ENCODE results near the gene EPPIN.
"Not testable (repeated sequence)": the region's sequence is repeated elsewhere in the genome, so short reads cannot be mapped to it uniquely, and the experiment has no call there.

The EPPIN gene

DNA sequence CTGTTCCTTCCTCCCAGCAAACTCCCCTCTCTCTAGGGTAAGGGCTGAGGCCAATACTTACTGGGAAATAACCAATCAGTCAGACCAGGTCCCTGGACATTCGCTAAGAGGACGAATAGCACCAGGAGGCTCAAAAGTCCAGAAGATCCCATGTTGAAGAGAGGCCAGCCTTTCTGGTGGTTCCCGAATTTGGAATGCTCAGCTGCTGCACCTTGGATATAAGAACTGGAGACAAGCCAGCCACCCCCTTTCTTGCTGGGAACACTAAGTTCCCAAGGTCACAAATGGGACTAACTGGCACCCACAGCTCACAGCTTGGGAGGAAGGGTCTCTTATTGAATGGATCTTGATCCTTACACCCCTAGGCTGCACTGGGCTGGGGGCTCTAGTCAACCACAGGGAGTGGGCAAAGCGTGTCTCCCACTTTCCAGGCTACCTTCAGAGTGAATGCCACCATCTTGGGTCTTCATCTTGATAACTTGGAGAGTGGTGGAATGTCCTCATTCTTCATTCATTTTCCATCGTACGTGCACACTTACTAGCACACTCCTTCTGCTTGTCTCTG lies at the start of gene EPPIN:
TSS of gene EPPIN (minus strand) at position 196 of the 565 bp plus-strand sequence. CDS start at position 152, 44 bp downstream.
- no peak for DNase-seq (ENCODE audit: low read depth)

DNA sequence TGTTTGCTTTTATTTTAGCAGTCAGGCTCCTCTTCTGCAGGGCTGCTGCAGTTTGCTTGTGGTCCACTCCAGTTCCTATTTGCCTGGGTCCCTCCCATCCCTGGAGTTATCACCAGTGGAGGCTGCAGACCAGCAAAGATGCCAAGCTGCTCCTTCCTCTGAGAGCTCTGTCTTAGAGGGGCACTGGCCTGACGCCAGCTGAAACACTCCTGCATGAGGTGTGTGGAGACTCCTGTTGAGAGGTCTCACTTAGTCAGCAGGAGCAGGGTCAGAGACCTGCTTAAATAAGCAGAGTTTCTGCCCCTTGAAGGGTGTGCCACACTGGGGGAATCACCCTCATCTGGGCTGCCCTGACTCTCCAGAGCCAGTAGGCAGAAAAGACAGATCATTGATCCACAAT lies 48.0 kb upstream of the EPPIN start:
- DNase-seq (ENCODE audit: low read depth) = no peak

DNA sequence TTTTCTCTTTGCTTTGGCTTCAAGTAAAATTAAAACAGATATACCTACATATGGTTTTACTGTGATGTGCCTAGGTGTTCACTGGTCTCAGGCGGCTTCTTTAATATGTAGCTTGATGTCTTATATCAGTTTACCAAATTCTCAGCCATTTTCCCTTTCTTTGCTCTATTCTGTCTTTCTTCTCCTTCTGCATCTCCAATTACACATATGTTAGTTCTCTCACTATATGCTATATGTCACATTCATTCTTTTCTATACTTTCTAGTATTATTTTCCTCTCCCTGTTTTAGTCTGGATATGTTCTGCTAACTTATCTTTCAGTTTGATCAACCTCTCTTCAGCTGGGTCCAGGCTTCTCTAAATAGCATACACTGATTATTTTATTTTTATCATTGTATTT lies 46.3 kb upstream of the EPPIN start:
- DNase-seq (ENCODE audit: low read depth) = no peak

DNA sequence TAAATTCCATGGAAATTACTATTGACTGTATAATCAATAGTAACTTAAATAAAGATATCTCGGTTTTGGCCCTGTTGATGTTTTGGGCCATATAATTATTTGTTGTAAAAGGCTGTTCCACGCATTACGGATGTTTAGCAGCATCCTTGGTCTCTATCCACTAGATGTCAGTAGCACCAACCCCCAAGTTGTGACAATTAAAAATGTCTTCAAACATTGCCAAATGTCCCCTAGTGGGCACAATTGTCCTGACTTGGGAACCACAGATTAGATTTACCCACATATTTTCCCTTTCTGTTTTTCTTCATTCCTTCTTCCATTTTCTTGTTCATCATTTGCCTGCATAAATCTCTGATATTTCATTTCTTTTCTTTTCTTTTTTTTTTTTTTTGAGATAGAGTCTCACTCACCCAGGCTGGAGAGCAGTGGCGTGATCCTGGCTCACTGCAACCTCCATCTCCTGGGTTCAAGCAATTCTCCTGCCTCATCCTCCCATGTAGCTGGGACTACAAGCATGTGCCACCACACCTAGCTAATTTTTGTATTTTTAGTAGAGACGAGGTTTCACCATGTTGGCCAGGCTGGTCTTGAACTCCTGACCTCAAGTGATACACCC lies 45.5 kb upstream of the EPPIN start:
- peak; percentile 57 for DNase-seq (ENCODE audit: low read depth)

DNA sequence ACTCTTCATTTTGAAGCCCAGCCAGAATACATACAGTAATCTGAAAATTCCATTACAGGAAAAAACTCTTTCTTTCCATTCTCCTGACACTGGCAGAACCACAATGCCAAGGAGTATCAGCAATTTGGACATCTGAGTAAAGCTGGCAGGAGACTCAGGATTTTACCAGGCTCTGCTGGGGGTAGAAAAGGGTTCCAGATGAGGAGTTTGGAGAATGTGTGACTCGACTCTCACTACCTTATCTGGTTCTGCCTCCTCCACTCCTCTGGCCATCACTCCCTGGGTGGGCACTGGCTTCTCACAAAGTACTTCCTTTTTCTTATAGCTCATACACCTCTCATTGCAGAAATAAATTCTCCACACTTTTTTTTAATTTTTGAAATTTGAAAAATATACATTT lies 42.5 kb upstream of the EPPIN start:
- DNase-seq (ENCODE audit: low read depth) = no peak

DNA sequence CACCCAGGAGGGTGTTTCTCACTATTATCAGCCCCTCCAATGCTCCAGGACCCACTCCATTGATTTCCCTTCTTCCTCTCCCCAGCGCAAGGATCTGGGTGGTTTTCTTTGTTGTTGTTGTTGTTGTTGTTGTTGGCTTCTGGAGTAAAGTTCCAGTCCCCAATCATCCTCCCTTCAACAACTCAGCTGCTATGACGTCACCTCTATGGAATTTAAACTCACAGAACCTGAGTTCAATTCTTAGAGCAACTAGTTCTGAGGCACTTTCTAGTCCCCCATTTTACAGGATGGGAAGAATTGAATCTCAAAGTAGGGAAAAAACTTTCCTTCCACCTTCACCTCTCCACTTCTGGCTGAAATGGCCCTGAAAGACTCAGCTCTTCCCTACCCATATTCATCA lies 41.6 kb upstream of the EPPIN start:
- DNase-seq (ENCODE audit: low read depth) = no peak

DNA sequence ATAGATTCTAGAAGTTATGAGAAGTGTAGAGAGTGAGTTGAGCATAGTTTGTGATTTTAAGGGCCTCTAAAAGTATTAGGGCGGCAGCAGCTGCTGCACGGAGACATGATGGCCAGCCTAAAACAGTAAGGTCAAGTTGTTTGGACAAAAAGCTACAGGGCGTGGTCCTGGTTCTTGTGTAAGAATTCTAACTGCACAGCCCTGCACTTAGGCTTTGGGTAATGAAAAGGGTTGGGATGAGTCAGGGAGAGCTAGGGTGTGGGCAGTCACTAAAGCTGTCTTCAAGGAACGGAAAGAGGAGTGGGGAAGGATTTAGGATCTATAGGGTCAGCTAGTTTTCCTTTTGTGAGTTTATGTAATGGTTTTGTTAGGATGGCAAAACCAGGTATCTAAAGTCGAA lies 38.8 kb upstream of the EPPIN start:
- DNase-seq (ENCODE audit: low read depth) = not testable (repeated sequence)

GRCh38 chr20:45584294-45584693 lies 37.1 kb upstream of the EPPIN start:
- DNase-seq (ENCODE audit: low read depth) = not testable (repeated sequence)

- DNase-seq (ENCODE audit: low read depth) = no peak
These were observed 36.3 kb upstream of the EPPIN start for GRCh38 chr20:45583502-45583901.

- DNase-seq (ENCODE audit: low read depth) = no peak
These were observed 34.5 kb upstream of the EPPIN start for GRCh38 chr20:45581702-45582101.

DNA sequence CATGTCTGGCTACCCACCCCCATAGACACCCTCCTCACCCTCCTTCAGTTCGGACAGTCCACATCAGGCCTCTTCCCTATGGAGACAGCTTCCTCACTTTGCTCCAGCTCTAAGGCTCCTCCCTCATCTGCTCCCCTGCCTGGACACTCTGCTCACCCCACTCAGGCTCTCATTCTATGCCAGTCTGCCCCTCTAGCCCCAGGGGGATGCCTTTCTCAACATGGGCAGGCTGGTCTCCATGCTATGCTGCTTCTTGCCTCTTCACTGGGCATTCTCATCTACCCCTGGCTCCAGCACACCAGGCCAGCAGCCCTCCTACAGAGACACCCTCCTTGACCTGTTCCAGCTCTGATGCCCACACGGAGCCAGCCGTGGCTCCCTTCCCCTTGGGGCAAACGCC lies 32.0 kb upstream of the EPPIN start, which contains the start of gene WFDC8:
TSS of gene WFDC8 (minus strand) at position 101 of the 400 bp plus-strand sequence. CDS start at position 64, 37 bp downstream.
- DNase-seq (ENCODE audit: low read depth) = no peak

GRCh38 chr20:45578231-45578630 lies 31.0 kb upstream of the EPPIN start:
- DNase-seq (ENCODE audit: low read depth) = no peak

- DNase-seq (ENCODE audit: low read depth) = peak; percentile 47
These were observed 29.8 kb upstream of the EPPIN start for GRCh38 chr20:45576995-45577394.

- no peak for DNase-seq (ENCODE audit: low read depth)
These were observed 28.7 kb upstream of the EPPIN start for GRCh38 chr20:45575931-45576330.

DNA sequence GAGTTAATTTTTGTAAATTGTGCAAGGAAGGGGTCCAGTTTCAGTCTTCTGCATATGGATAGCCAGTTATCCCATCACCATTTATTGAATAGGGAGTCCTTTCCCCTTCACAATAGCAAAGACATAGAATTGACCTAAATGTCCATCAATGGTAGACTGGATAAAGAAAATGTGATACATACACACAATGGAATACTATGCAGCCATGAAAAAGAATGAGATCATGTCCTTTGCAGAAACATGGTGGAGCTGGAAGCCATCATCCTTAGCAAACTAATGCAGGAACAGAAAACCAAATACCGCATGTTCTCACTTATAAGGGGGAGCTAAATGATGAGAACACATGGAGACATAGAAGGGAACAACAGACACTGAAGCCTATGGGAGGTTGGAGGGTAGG lies 22.4 kb upstream of the EPPIN start:
- not testable (repeated sequence) for DNase-seq (ENCODE audit: low read depth)

GRCh38 chr20:45564760-45565276 lies 17.6 kb upstream of the EPPIN start:
- no peak for DNase-seq (ENCODE audit: low read depth)

DNA sequence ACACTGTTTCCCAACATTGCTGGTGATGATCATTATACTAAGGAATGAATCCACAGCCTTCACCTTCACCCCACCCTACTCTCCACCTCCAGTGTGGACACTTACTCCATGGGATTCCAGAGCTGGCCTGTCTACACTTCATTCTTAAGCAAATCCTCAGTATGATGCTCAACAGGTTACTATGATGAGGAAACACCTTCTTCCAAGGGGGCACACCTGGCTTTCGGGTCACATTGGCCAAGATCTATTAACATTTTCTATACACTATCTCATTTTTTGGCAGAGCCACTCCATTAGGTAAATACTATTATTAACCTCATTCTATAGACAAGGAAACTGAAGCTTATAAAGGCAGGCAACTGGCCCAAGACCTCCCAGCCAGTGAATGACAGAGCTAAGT lies 8.0 kb upstream of the EPPIN start:
- no peak for DNase-seq (ENCODE audit: low read depth)

DNA sequence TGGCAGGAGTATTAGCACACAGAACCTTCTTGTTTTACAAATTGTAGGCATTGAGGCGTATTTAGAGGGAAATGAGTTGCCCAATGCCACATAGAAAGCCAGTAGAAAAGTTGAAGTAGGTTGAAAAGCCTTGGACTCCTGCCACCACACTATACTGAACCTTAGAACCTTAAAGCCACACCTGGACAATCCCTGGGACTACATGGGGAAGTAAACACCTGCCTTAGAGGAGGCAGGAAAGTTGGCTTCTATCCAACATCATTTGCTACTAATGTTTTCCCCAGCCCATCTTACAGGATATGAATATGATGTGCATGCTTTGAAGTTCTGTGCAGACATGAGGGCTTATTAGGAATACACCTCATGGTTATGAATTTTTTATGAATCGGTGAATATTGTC lies 5.3 kb upstream of the EPPIN start:
- DNase-seq (ENCODE audit: low read depth) = no peak

DNA sequence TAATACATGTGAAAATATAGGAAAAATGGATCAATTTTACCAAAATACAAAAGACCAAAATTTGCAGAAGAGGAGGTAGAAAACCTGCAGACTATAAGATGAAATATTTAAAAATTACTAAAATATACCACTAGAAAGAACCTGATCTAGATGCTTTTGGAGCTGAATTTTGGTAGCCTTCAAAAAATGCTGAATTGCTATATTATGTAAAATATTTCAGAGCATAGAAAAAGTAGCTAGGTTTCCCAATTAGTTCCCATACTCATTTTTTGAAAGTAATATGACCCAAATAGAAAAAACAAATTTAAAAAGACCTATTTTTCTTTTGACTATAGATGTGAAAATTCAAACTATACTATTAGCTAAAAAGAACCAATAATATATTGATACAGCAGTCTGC lies 3.6 kb upstream of the EPPIN start:
- no peak for DNase-seq (ENCODE audit: low read depth)

- DNase-seq (ENCODE audit: low read depth) = no peak
These were observed 1.2 kb upstream of the EPPIN start for GRCh38 chr20:45548410-45548809.

DNA sequence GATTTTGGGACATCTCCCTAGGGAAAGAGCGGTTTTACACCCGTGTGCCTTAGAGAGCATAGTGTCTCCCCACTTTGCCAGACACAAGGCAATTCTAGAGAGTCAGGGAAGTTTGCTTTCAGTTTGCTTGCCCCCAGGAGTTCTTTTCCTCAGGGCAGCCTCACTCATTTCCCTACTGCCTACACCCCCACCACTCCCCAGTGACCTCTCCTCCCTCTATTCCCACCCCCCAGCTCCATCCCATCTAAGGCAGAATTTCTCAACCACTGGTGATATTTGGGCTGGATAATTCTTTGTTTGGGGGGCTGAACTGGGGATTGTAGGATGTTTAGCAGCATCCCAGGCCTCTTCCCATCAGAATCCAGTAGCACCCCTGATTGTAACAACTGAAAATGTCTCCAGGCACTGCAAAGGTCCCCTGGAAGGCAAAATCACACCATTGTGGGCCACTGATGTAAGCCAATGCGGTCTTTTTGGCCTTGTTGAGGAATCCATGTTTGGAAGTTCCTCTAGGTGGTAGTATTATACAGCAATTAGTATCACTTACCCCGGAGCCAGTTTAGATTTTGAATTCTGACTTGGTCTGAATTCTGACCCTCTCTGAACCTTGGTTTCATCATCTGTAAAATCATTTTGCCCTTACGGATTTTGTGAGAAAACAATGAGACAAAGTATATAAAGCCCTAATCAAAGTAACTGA lies 1.3 kb downstream of the EPPIN start:
- DNase-seq (ENCODE audit: low read depth) = peak; percentile 27

- DNase-seq (ENCODE audit: low read depth) = no peak
These were observed 1.9 kb downstream of the EPPIN start for GRCh38 chr20:45545351-45545750.

DNA sequence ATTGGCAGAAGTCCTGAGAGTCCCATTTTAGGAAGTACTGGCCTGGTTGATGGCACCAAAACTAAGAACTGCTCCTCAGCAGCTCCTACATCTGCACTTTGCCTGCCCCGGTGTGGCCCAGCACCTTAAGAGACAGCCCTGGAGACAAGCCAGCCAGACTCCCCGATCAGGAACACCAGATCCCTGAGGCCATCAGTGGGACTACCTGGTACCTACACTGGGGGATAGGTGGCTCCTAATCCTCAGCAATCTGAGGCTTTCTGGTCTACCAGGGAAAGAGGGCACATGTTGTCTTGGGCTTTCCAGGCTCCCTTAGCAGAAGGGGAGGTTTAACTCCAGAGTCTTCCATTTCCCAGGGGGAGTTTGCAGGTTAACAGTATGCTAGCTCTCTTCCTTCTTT lies 7.8 kb downstream of the EPPIN start, which contains the start of gene WFDC6:
TSS of gene WFDC6 (minus strand) at position 101 of the 400 bp plus-strand sequence. CDS start at position 26, 75 bp downstream.
- DNase-seq (ENCODE audit: low read depth) = no peak

All from EH (cell line).